MCF 10A (cell line): ENCODE measurements around the gene FARP1. TPM values are rescaled to one million over a fixed set of nuclear protein-coding genes. Genes with fewer than 3 reads are reported as not detected.
A peak's percentile ranks its signal among the peaks of the same experiment; 100 is the strongest.

Source experiments
- BruUV-seq: library from RNA; stranded (reverse); fragments of 400-500 nt; replicated peaks from 2 replicates; lab custom pipeline; 2021; lab: Mats Ljungman, UMichigan
- CTCF ChIA-PET: fragments of 300-600 bp; sonication (Branson Sonifier 250); formaldehyde crosslinking; extraction: SDS; loops from one replicate; lab custom pipeline; 2021; ENCODE audit warnings: antibody characterized with exemption, inconsistent platforms; lab: Yijun Ruan, JAX
- POLR2A ChIA-PET: fragments of 300-600, 350-650 bp; sonication (Branson Sonifier 250); formaldehyde crosslinking; extraction: SDS; loops from one replicate; lab custom pipeline; 2020; ENCODE audit warnings: antibody characterized with exemption, inconsistent platforms; lab: Yijun Ruan, JAX
- DNase-seq: peaks from one replicate; pipeline ENCODE4 v3.0.0-alpha.2; 2018; ENCODE audit not compliant: unreplicated experiment
- H3K27ac Mint-ChIP-seq: one replicate; pipeline ENCODE4 v1.8.0; 2022; ENCODE audit warnings: mild to moderate bottlenecking, low read depth, mixed read lengths; ENCODE audit not compliant: unreplicated experiment
- H3K27me3 Mint-ChIP-seq: one replicate; pipeline ENCODE4 v1.8.0; 2022; ENCODE audit warnings: mixed read lengths; ENCODE audit not compliant: insufficient read depth, unreplicated experiment
- H3K36me3 Mint-ChIP-seq: one replicate; pipeline ENCODE4 v1.8.0; 2022; ENCODE audit warnings: mild to moderate bottlenecking, moderate library complexity, mixed read lengths; ENCODE audit not compliant: insufficient read depth, unreplicated experiment
- H3K4me1 Mint-ChIP-seq: one replicate; pipeline ENCODE4 v1.8.0; 2022; ENCODE audit warnings: mixed read lengths; ENCODE audit not compliant: insufficient read depth, unreplicated experiment
- H3K4me3 Mint-ChIP-seq: one replicate; pipeline ENCODE4 v1.8.0; 2022; ENCODE audit warnings: mild to moderate bottlenecking, moderate library complexity, mixed read lengths; ENCODE audit not compliant: unreplicated experiment
- H3K9me3 Mint-ChIP-seq: one replicate; pipeline ENCODE4 v1.8.0; 2022; ENCODE audit warnings: mixed read lengths; ENCODE audit not compliant: unreplicated experiment
- CTCF ChIP-seq: fragments of 200-600 bp; IDR thresholded peaks from one replicate; pipeline ENCODE4 v1.8.0; 2022; ENCODE audit warnings: antibody characterized with exemption, mild to moderate bottlenecking; ENCODE audit not compliant: unreplicated experiment
- intact Hi-C: fragments of 100-400 bp; cut with micrococcal nuclease; formaldehyde crosslinking; loops from 2 replicates; pipeline ENCODE4 v1.14.1; 2022
- total RNA-seq: library from RNA; stranded (reverse); gene quantifications from 2 replicates; pipeline ENCODE4 v1.2.3, GENCODE V29; 2022

Gene FARP1
- total RNA-seq, 1 experiment from 2014 or later, result 30.1 TPM

- ChIA-PET POLR2A (interaction anchor here (0.8 kb wide), 1 partner anchor 11 kb away, joined by 3 read pairs; no protein-coding TSS in a partner anchor), CTCF (interaction anchor here (0.7 to 1.4 kb wide), 2 partner anchors 280 to 327 kb away, joined by 3 read pairs; no protein-coding TSS in a partner anchor)
- Mint-ChIP-seq H3K4me3 (peak overlapping the region; percentile 76), H3K9me3 (no peaks in the 10 kb centered on the region), H3K27ac (peak overlapping the region; percentile 46), H3K27me3 (peaks cover 2% of the 10 kb centered on the region), H3K36me3 (no peaks in the 10 kb centered on the region), H3K4me1 (peaks cover 16% of the 10 kb centered on the region)
- no peak for TF ChIP-seq CTCF
- DNase-seq, result no peak
- intact Hi-C loops, result loop anchor here (1.0 to 5.0 kb wide), 4 partner anchors 287 to 530 kb away; no protein-coding TSS in a partner anchor
- BruUV-seq, result no TSS peak
Measured at GRCh38 chr13:98143601-98144026, 720 bp downstream of the FARP1 start.

- DNase-seq, result peak; percentile 35
- intact Hi-C loops, result loop anchor here (5.0 kb wide), 2 partner anchors 298 to 508 kb away; no protein-coding TSS in a partner anchor
- ChIA-PET POLR2A (interaction anchor here (0.8 kb wide), 1 partner anchor 10 kb away, joined by 3 read pairs; no protein-coding TSS in a partner anchor), CTCF (interaction anchor here (0.7 to 1.4 kb wide), 3 partner anchors 279 to 327 kb away, joined by 3 read pairs; no protein-coding TSS in a partner anchor)
- no peak for TF ChIP-seq CTCF
- peaks cover 16% of the 10 kb centered on the region for H3K4me1 Mint-ChIP-seq
- H3K27me3 Mint-ChIP-seq, result no peaks in the 10 kb centered on the region
- peak overlapping the region; percentile 46 for H3K27ac Mint-ChIP-seq
- BruUV-seq, result TSS peak; percentile 40
- H3K9me3 Mint-ChIP-seq, result peaks cover 4% of the 10 kb centered on the region
- H3K4me3 Mint-ChIP-seq, result peak overlapping the region; percentile 76
- no peaks in the 10 kb centered on the region for H3K36me3 Mint-ChIP-seq
Measured at GRCh38 chr13:98144027-98144741, 1.3 kb downstream of the FARP1 start.

GRCh38 chr13:98144801-98145350, 2.0 kb downstream of the FARP1 start:
- ChIA-PET POLR2A (no interaction called here), CTCF (interaction anchor here (0.8 kb wide), 1 partner anchor 281 kb away, joined by 3 read pairs; no protein-coding TSS in a partner anchor)
- intact Hi-C loops, result loop anchor here (5.0 kb wide), 2 partner anchors 297 to 507 kb away; no protein-coding TSS in a partner anchor
- H3K4me1 Mint-ChIP-seq, result peaks cover 16% of the 10 kb centered on the region
- BruUV-seq, result no TSS peak
- no peaks in the 10 kb centered on the region for H3K36me3 Mint-ChIP-seq
- peak overlapping the region; percentile 46 for H3K27ac Mint-ChIP-seq
- H3K4me3 Mint-ChIP-seq, result peak overlapping the region; percentile 76
- peaks cover 7% of the 10 kb centered on the region for H3K9me3 Mint-ChIP-seq
- TF ChIP-seq CTCF, result no peak
- peak; percentile 69 for DNase-seq
- no peaks in the 10 kb centered on the region for H3K27me3 Mint-ChIP-seq

GRCh38 chr13:98147521-98147920, 4.6 kb downstream of the FARP1 start:
- ChIA-PET POLR2A (interaction anchor here (0.7 kb wide), 1 partner anchor 102 kb away, joined by 3 read pairs; no protein-coding TSS in a partner anchor), CTCF (no interaction called here)
- H3K9me3 Mint-ChIP-seq, result peaks cover 7% of the 10 kb centered on the region
- TF ChIP-seq CTCF, result no peak
- no peak overlapping the region for H3K4me3 Mint-ChIP-seq
- no peaks in the 10 kb centered on the region for H3K36me3 Mint-ChIP-seq
- intact Hi-C loops, result no loop called here
- H3K27me3 Mint-ChIP-seq, result no peaks in the 10 kb centered on the region
- no peak for DNase-seq
- H3K27ac Mint-ChIP-seq, result no peak overlapping the region
- no TSS peak for BruUV-seq
- peaks cover 16% of the 10 kb centered on the region for H3K4me1 Mint-ChIP-seq
